ENCODE data around the gene XKRX. TPM values are rescaled to one million over a fixed set of nuclear protein-coding genes. Genes with fewer than 3 reads are reported as not detected.

XKRX gene
- total RNA-seq, 2 donors from 2014 or later: 0.36 to 0.85 TPM

- H3K36me3 ChIP-seq: no peaks in the 10 kb centered on the region
- H3K27ac ChIP-seq: no peak overlapping the region
- no peak for TF ChIP-seq POLR2AphosphoS5 (IDR thresholded peaks at IDR 0.05)
- DNase-seq (ENCODE audit: low spot score): no peak
- H3K27me3 ChIP-seq (replicated peaks; ENCODE audit: insufficient read depth): no peaks in the 10 kb centered on the region
- no peaks in the 10 kb centered on the region for H3K9me3 ChIP-seq
- 79% methylated on average over 1 of the region's 1 CpG for WGBS
- H3K4me1 ChIP-seq (replicated peaks): no peaks in the 10 kb centered on the region
- H3K4me3 ChIP-seq: no peak overlapping the region
- intact Hi-C loops (cut with DNase I): no loop called here
These were observed 41.2 kb upstream of the XKRX start for GRCh38 chrX:100969936-100970335.

GRCh38 chrX:100969408-100969807 lies 40.7 kb upstream of the XKRX start, which contains the start of gene ARL13A:
Gene ARL13A (plus strand): TSS chrX:100969708. CDS start chrX:100973690, 3,982 bp downstream.
- H3K36me3 ChIP-seq: no peaks in the 10 kb centered on the region
- no peak for DNase-seq (ENCODE audit: low spot score)
- H3K4me1 ChIP-seq (replicated peaks): no peaks in the 10 kb centered on the region
- no peak within 1 kb of the TSS for H3K27ac ChIP-seq
- H3K4me3 ChIP-seq: no peak within 1 kb of the TSS
- no peak for TF ChIP-seq POLR2A (IDR thresholded peaks at IDR 0.05)
- no peak for TF ChIP-seq CTCF (IDR thresholded peaks at IDR 0.05)
- H3K27me3 ChIP-seq (replicated peaks; ENCODE audit: insufficient read depth): no peaks in the 10 kb centered on the region
- no peaks in the 10 kb centered on the region for H3K9me3 ChIP-seq
- 92% methylated on average over 2 of the region's 2 CpGs for WGBS
- intact Hi-C loops (cut with DNase I): no loop called here

GRCh38 chrX:100964362-100964761 lies 35.6 kb upstream of the XKRX start:
- Histone ChIP-seq H3K4me3 (no peak overlapping the region), H3K9me3 (no peaks in the 10 kb centered on the region), H3K27me3 (replicated peaks; ENCODE audit: insufficient read depth) (no peaks in the 10 kb centered on the region), H3K4me1 (replicated peaks) (no peaks in the 10 kb centered on the region), H3K27ac (no peak overlapping the region), H3K36me3 (no peaks in the 10 kb centered on the region)
- intact Hi-C loops (cut with DNase I): no loop called here
- TF ChIP-seq POLR2A (IDR thresholded peaks at IDR 0.05) (no peak), POLR2AphosphoS5 (IDR thresholded peaks at IDR 0.05) (no peak), CTCF (IDR thresholded peaks at IDR 0.05) (no peak)
- DNase-seq (ENCODE audit: low spot score): no peak

GRCh38 chrX:100962811-100963210 lies 34.1 kb upstream of the XKRX start:
- H3K36me3 ChIP-seq: no peaks in the 10 kb centered on the region
- H3K27ac ChIP-seq: no peak overlapping the region
- H3K27me3 ChIP-seq (replicated peaks; ENCODE audit: insufficient read depth): no peaks in the 10 kb centered on the region
- no peak for TF ChIP-seq POLR2A (IDR thresholded peaks at IDR 0.05)
- TF ChIP-seq CTCF (IDR thresholded peaks at IDR 0.05): no peak
- TF ChIP-seq POLR2AphosphoS5 (IDR thresholded peaks at IDR 0.05): no peak
- intact Hi-C loops (cut with DNase I): no loop called here
- H3K4me1 ChIP-seq (replicated peaks): no peaks in the 10 kb centered on the region
- WGBS: 55% methylated on average over 3 of the region's 3 CpGs
- no peaks in the 10 kb centered on the region for H3K9me3 ChIP-seq
- H3K4me3 ChIP-seq: no peak overlapping the region
- DNase-seq (ENCODE audit: low spot score): no peak

GRCh38 chrX:100948557-100948956 lies 19.8 kb upstream of the XKRX start:
- no peak overlapping the region for H3K4me3 ChIP-seq
- H3K27me3 ChIP-seq (replicated peaks; ENCODE audit: insufficient read depth): no peaks in the 10 kb centered on the region
- no peak for DNase-seq (ENCODE audit: low spot score)
- H3K27ac ChIP-seq: no peak overlapping the region
- no CpG with 5 or more reads among the region's 1 CpG for WGBS
- TF ChIP-seq POLR2AphosphoS5 (IDR thresholded peaks at IDR 0.05) (no peak), CTCF (IDR thresholded peaks at IDR 0.05) (no peak), POLR2A (IDR thresholded peaks at IDR 0.05) (no peak)
- no peaks in the 10 kb centered on the region for H3K4me1 ChIP-seq (replicated peaks)
- intact Hi-C loops (cut with DNase I): no loop called here
- no peaks in the 10 kb centered on the region for H3K9me3 ChIP-seq
- H3K36me3 ChIP-seq: no peaks in the 10 kb centered on the region

All from prostate gland (tissue), 2 donors.